Mesothelial cell of epicardium (in vitro differentiated cells): ENCODE measurements around the gene CLEC1B. TPM values are rescaled to one million over a fixed set of nuclear protein-coding genes. Genes with fewer than 3 reads are reported as not detected.

Experiments
- DNase-seq, 2 experiments: peaks; one replicate each; pipeline ENCODE4 v3.0.0; 2021; ENCODE audit warnings: low spot score in 2 of 2; ENCODE audit not compliant: unreplicated experiment in 2 of 2
- H3K27ac Mint-ChIP-seq: 2 replicates; pipeline ENCODE4 v1.8.0; 2021; ENCODE audit warnings: mixed read lengths
- H3K27me3 Mint-ChIP-seq: 2 replicates; pipeline ENCODE4 v1.8.0; 2021; ENCODE audit warnings: low read depth, mixed read lengths
- H3K36me3 Mint-ChIP-seq: 2 replicates; pipeline ENCODE4 v1.8.0; 2021; ENCODE audit warnings: mixed read lengths
- H3K4me1 Mint-ChIP-seq: 2 replicates; pipeline ENCODE4 v1.8.0; 2021; ENCODE audit warnings: mixed read lengths
- H3K4me3 Mint-ChIP-seq: 2 replicates; pipeline ENCODE4 v1.8.0; 2021; ENCODE audit warnings: mild to moderate bottlenecking, moderate library complexity, mixed read lengths
- H3K9me3 Mint-ChIP-seq: 2 replicates; pipeline ENCODE4 v1.8.0; 2021; ENCODE audit warnings: mixed read lengths
- CTCF ChIP-seq: fragments of 200-600 bp; sonication (generic); IDR thresholded peaks from one replicate; pipeline ENCODE4 v1.5.0; 2021; ENCODE audit warnings: antibody characterized with exemption; ENCODE audit not compliant: unreplicated experiment
- total RNA-seq: library from RNA; stranded (reverse); gene quantifications from 3 replicates; pipeline ENCODE4 v1.2.1, GENCODE V29; 2021

Gene CLEC1B
- total RNA-seq, result 0.18 to 0.51 TPM (median 0.34 TPM) in 3 replicates

GRCh38 chr12:9999016-9999415 is at the start of gene CLEC1B:
TSS of gene CLEC1B (minus strand) at chr12:9999121. CDS start at chr12:9999100, 21 bp downstream.
- Mint-ChIP-seq H3K4me1 (peaks cover 11% of the 10 kb centered on the region), H3K27ac (no peak within 1 kb of the TSS), H3K36me3 (no peaks in the 10 kb centered on the region), H3K4me3 (no peak within 1 kb of the TSS), H3K27me3 (no peaks in the 10 kb centered on the region), H3K9me3 (no peaks in the 10 kb centered on the region)
- TF ChIP-seq CTCF, result no peak
- DNase-seq, result no peak

- peaks cover 6% of the 10 kb centered on the region for H3K27me3 Mint-ChIP-seq
- no peak overlapping the region for H3K27ac Mint-ChIP-seq
- H3K4me3 Mint-ChIP-seq, result no peak overlapping the region
- H3K36me3 Mint-ChIP-seq, result no peaks in the 10 kb centered on the region
- TF ChIP-seq CTCF, result no peak
- no peaks in the 10 kb centered on the region for H3K4me1 Mint-ChIP-seq
- H3K9me3 Mint-ChIP-seq, result peaks cover 12% of the 10 kb centered on the region
- no peak for DNase-seq
Measured at GRCh38 chr12:10048526-10048925, 49.6 kb upstream of the CLEC1B start.

GRCh38 chr12:10042167-10042566 is 43.2 kb upstream of the CLEC1B start:
- H3K4me1 Mint-ChIP-seq, result no peaks in the 10 kb centered on the region
- no peaks in the 10 kb centered on the region for H3K9me3 Mint-ChIP-seq
- peaks cover 6% of the 10 kb centered on the region for H3K27me3 Mint-ChIP-seq
- no peaks in the 10 kb centered on the region for H3K36me3 Mint-ChIP-seq
- H3K27ac Mint-ChIP-seq, result no peak overlapping the region
- H3K4me3 Mint-ChIP-seq, result no peak overlapping the region
- DNase-seq, result no peak
- no peak for TF ChIP-seq CTCF

GRCh38 chr12:10033783-10034545 is 35.0 kb upstream of the CLEC1B start:
- no peak for DNase-seq
- Mint-ChIP-seq H3K27ac (no peak overlapping the region), H3K27me3 (no peaks in the 10 kb centered on the region), H3K36me3 (no peaks in the 10 kb centered on the region), H3K9me3 (no peaks in the 10 kb centered on the region), H3K4me3 (no peak overlapping the region), H3K4me1 (peaks cover 2% of the 10 kb centered on the region)
- peak; percentile 74 for TF ChIP-seq CTCF

GRCh38 chr12:10031771-10032175 is 32.9 kb upstream of the CLEC1B start:
- peaks cover 2% of the 10 kb centered on the region for H3K4me1 Mint-ChIP-seq
- H3K27me3 Mint-ChIP-seq, result no peaks in the 10 kb centered on the region
- H3K9me3 Mint-ChIP-seq, result no peaks in the 10 kb centered on the region
- H3K4me3 Mint-ChIP-seq, result no peak overlapping the region
- no peak for DNase-seq
- no peak overlapping the region for H3K27ac Mint-ChIP-seq
- H3K36me3 Mint-ChIP-seq, result no peaks in the 10 kb centered on the region
- no peak for TF ChIP-seq CTCF

- H3K27ac Mint-ChIP-seq, result no peak overlapping the region
- no peak for TF ChIP-seq CTCF
Measured at GRCh38 chr12:10031321-10031720, 32.4 kb upstream of the CLEC1B start.

More at GRCh38 chr12:10031321-10031720, 32.4 kb upstream of the CLEC1B start:
- no peak for DNase-seq
- no peaks in the 10 kb centered on the region for H3K27me3 Mint-ChIP-seq
- no peak overlapping the region for H3K4me3 Mint-ChIP-seq
- no peaks in the 10 kb centered on the region for H3K9me3 Mint-ChIP-seq
- H3K4me1 Mint-ChIP-seq, result peaks cover 2% of the 10 kb centered on the region
- H3K36me3 Mint-ChIP-seq, result no peaks in the 10 kb centered on the region
